Measurements from ENCODE around the gene PABPC1L2B. TPM values are rescaled to one million over a fixed set of nuclear protein-coding genes. Genes with fewer than 3 reads are reported as not detected.

PABPC1L2B gene
- total and polyA plus RNA-seq, 2 of the 8 experiments (the other 6 are each of a cell fraction or from before 2014, with no cell fraction given), result 1.5 to 1.7 TPM

- POLR2A ChIA-PET (ENCODE audit: partially characterized antibody), result no interaction called here
- no peak for TF ChIP-seq SP1 (IDR thresholded peaks at IDR 0.05; ENCODE audit: low read depth, low read length)
Observed at GRCh38 chrX:73021361-73022092, 18.8 kb downstream of the PABPC1L2B start.

More at GRCh38 chrX:73021361-73022092, 18.8 kb downstream of the PABPC1L2B start:
- CTCF ChIA-PET (ENCODE audit: partially characterized antibody), result no interaction called here
- Histone ChIP-seq H3K18ac (ENCODE audit: extremely low read depth, low read length) (no peak overlapping the region), H3K9me3 (ENCODE audit: insufficient read depth in 2 of 2, low read depth in 1 of 2, low read length in 1 of 2) (peaks cover 0 to 14% of the 10 kb centered on the region in 2 experiments; a peak in 2 of 4 replicates), H4K91ac (replicated peaks; ENCODE audit: insufficient read length, low read length) (no peak overlapping the region), H3K79me2 (ENCODE audit: control insufficient read depth in 1 of 2, insufficient read depth in 2 of 2, low read length in 2 of 2) (no peaks in the 10 kb centered on the region), H2BK15ac (ENCODE audit: low read length) (no peak overlapping the region), H3K4me1 (replicated peaks in 1 of 4; ENCODE audit: control insufficient read depth in 3 of 4, insufficient read depth in 4 of 4, low read length in 3 of 4) (no peaks in the 10 kb centered on the region; a peak in 4 of 7 replicates), H3K9ac (replicated peaks in 1 of 4; ENCODE audit: extremely low read depth in 1 of 4, low read depth in 3 of 4, low read length in 3 of 4) (no peak overlapping the region), H3K23ac (ENCODE audit: insufficient read length) (no peak overlapping the region), H3K23me2 (ENCODE audit: low read depth, low read length) (no peaks in the 10 kb centered on the region), H3K56ac (replicated peaks; ENCODE audit: insufficient read length, low read depth, low read length) (no peak overlapping the region), H3K4me2 (ENCODE audit: insufficient read depth in 1 of 2, low read depth in 2 of 2, low read length in 2 of 2) (no peak overlapping the region), H4K8ac (ENCODE audit: extremely low read depth, insufficient read depth, low read length) (no peak overlapping the region), H3K79me1 (ENCODE audit: low read depth, low read length) (no peaks in the 10 kb centered on the region), H2AK5ac (ENCODE audit: low read depth, low read length) (no peak overlapping the region), H3K4ac (replicated peaks; ENCODE audit: insufficient read length, low read depth, low read length) (no peak overlapping the region), H2AFZ (ENCODE audit: low read length) (no peak overlapping the region), H2BK12ac (ENCODE audit: low read depth, low read length) (no peak overlapping the region), H3K27me3 (replicated peaks in 1 of 4; ENCODE audit: control insufficient read depth in 3 of 4, extremely low read depth in 1 of 4, insufficient read depth in 3 of 4, low read length in 3 of 4) (no peaks in the 10 kb centered on the region), H2BK20ac (ENCODE audit: low read length) (no peak overlapping the region), H3K27ac (ENCODE audit: low read depth, low read length) (no peak overlapping the region), H3K14ac (ENCODE audit: insufficient read length) (no peak overlapping the region), H2BK5ac (ENCODE audit: low read depth, low read length) (no peak overlapping the region), H4K5ac (ENCODE audit: insufficient read length, low read depth, low read length) (no peak overlapping the region), H2BK120ac (replicated peaks; ENCODE audit: low read depth, low read length) (no peak overlapping the region), H3K36me3 (ENCODE audit: control insufficient read depth in 2 of 4, insufficient read depth in 4 of 4, low read length in 3 of 4) (no peaks in the 10 kb centered on the region), H3K4me3 (ENCODE audit: extremely low read depth in 1 of 4, insufficient read depth in 2 of 4, low read depth in 3 of 4, low read length in 4 of 4) (no peak overlapping the region), H4K20me1 (replicated peaks in 1 of 2; ENCODE audit: control insufficient read depth in 1 of 2, insufficient read depth in 2 of 2, low read length in 2 of 2) (no peaks in the 10 kb centered on the region)
- FAIRE-seq, result no peak
- no peak for DNase-seq (ENCODE audit: low read depth in 1 of 2, low spot score in 2 of 2)
- 85% methylated on average over 4 of the region's 30 CpGs; no CpG with 5 or more reads in 1 of the 2 experiments for WGBS, 2 experiments (ENCODE audit: extremely low coverage in 1 of 2, insufficient coverage in 1 of 2, insufficient read length in 1 of 2, insufficient replicate concordance in 2 of 2, low coverage in 1 of 2, low lambda C conversion rate in 2 of 2, missing lambda C conversion rate in 1 of 2)
